T-helper 2 cell (primary cell): ENCODE results near the gene LRRC10B.
A peak's percentile ranks its signal among the peaks of the same experiment; 100 is the strongest.

Experiments used
- DNase-seq, 5 experiments: peaks; one replicate each; pipeline versions ENCODE4 v3.0.0 to v3.0.0-alpha.2; 2012 to 2022

LRRC10B gene

DNA sequence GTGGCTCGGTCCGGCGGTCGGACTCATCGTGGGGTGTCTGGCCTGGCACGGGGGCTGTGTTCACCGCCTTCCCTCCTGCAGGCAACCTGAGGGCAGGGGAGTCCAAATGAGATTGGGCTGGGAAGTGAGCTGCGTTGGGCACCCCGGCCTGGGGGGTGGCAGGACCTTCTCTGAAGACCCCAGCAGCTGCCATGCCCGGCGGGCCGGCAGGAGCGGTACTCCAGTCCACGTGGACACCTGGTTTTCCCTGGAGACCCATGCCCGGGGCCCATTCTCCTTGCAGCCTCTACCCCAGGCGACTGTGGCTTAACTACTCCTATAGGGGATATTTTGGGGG is 24.5 kb downstream of the LRRC10B start:
- no peak for DNase-seq

- DNase-seq, result no peak
Observed at GRCh38 chr11:61533401-61533800, 24.9 kb downstream of the LRRC10B start.

GRCh38 chr11:61534025-61534932 is 25.7 kb downstream of the LRRC10B start:
- DNase-seq, result no peak

DNA sequence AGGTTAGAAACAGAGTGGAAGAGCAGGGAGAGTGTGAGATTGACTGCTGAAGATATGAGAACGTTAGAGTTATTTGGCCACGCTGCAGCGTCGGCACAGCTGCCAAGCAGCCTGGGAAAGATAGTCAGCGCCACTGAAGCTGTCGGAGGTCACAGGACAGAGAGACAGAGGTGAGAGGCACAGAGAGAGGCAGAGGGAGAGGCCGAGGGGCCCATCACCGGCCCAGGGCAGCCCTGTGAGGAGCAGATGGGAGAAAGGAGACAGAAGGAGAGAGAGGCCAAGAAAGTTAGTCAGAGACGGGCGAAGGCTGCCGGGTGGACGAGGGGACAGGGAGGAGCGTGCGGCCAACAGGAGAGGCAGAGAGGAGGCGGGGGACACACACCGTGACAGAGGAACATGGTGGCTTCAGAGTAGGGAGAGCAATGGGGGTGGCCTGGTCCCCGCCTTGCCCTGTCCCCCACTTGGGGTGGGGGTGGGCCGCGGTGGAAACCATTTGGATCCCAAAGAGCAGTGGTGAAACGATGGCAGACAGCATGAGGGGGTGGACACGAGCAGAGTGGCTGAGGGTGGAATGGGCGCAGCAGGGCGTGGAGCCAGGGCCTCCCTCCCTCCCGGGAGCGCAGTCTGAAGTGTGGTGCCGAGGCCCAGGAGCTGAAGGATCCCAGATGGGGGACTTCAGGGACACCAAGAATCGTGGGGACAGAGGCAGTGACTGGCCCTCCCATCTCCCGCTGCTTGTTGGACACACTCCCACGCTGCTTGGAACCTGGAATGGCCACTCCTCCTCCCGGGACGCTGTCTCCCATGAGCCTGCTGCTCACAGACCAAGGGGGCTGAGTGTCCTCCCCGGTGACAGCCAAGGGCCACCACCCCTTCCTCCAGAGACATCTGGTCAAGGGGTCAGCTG is 26.6 kb downstream of the LRRC10B start:
- no peak for DNase-seq

GRCh38 chr11:61535998-61536675 is 27.6 kb downstream of the LRRC10B start:
- DNase-seq, result no peak

- no peak for DNase-seq
Observed at GRCh38 chr11:61536676-61537270, 28.2 kb downstream of the LRRC10B start.

GRCh38 chr11:61537326-61537725 is 28.8 kb downstream of the LRRC10B start:
- no peak for DNase-seq

GRCh38 chr11:61538636-61538961 is 30.1 kb downstream of the LRRC10B start:
- no peak for DNase-seq

DNA sequence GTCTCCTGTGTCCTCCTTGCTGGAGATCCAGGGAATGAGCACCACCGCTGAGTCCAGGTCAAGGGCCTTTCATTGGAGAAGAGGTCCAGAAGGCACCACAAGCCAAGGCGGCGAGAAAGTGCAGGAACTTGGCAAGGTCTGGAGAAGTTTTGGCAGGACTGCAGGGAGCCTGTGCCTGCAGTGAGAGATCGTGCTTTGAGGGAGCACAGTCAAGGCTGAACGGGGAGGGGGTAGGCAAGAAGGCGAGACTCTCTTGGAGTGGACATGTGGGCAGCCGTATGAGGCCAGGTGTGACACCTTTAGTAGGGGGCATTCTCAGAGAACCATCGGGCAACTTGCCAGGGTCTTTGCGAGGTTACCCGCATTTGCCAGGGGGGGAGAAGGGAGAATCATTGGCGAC is 30.5 kb downstream of the LRRC10B start:
- no peak for DNase-seq

GRCh38 chr11:61539831-61540357 is 31.3 kb downstream of the LRRC10B start:
- DNase-seq, result no peak

DNA sequence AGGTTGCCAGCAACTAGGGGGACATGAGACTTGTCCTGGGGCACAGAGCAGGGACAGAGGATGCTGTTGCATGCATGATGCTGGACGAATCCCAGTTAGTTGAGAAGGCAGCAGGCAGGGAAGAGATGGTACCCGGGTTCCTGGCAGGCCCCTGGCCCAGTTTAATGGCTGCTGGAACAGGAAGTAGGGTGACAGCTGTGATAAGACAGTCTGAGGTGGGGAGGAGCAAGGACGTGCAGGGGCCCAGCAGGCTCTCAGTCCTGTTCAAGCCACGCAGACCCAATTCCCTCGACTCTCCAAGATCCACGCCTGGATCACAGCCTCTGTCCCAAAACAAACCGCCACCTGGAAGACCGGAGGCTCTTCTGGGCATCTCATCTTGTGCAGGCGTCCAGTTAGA is 32.0 kb downstream of the LRRC10B start:
- DNase-seq, result no peak

GRCh38 chr11:61541598-61541997 is 33.0 kb downstream of the LRRC10B start:
- DNase-seq, result no peak

DNA sequence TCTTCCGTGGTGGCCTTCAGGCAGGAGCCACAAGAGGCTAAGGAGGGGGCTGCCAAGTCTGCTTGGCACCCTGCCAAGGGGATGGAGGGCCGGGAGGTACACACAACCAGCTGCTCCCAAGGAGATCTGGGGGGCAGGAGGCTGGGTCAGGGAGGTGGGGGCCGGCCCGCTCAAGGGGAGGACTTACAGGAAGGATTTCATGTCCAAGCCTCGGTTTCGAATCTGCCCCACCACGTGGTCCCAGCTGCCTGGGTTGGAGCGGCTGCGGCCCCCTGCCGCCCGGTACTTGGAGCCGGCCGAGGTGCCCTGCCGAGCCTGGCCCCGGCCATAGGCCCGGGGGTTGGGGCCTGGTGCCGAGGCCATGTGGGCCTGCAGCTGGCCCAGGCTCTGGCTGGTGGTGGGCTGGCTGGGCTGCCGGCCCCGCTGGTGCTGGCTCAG is 33.5 kb downstream of the LRRC10B start:
- DNase-seq, result no peak

- no peak for DNase-seq
Observed at GRCh38 chr11:61542705-61543104, 34.2 kb downstream of the LRRC10B start.

- DNase-seq, result no peak
Observed at GRCh38 chr11:61543606-61544306, 35.2 kb downstream of the LRRC10B start.

GRCh38 chr11:61544466-61544865 is 35.9 kb downstream of the LRRC10B start:
- DNase-seq, result no peak

DNA sequence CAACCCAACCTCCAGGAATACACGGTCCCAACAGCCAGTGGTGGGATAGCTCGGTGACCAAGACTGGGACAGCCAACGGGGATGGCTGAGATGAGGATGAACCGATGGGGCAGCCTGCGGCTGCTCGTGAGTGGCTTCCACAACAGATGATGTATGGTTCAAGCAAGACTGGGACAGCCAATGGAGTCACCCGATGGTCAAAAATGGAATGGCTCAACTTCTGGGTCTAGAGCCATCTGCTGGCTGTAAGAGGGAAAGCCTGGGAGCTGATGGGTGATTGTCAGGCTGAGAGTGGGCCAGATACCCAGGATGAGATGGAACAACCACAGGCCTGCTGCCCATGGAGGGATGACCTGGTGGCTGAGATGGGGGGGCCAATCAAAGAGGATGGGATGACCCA is 36.8 kb downstream of the LRRC10B start:
- no peak for DNase-seq

DNA sequence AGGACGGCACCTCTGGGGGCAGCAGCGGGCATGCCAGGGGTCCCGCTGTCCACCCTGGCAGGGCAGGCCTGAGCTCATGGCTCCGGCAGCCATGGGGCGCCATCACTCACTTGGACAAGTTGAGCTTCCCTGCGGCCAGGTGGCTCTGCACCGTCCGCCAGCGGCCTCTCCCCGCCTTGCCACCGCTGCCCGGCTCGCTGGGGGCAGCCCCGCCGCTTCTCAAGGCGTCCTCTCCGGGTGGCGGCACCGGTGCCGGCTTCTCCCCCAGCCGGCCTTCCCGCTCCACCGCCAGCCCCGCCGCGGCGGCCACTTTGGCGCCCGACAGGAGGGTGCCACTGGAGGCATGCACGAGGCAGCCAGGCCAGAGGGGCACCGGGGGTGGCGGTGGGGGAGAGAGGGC is 37.4 kb downstream of the LRRC10B start:
- no peak for DNase-seq

DNA sequence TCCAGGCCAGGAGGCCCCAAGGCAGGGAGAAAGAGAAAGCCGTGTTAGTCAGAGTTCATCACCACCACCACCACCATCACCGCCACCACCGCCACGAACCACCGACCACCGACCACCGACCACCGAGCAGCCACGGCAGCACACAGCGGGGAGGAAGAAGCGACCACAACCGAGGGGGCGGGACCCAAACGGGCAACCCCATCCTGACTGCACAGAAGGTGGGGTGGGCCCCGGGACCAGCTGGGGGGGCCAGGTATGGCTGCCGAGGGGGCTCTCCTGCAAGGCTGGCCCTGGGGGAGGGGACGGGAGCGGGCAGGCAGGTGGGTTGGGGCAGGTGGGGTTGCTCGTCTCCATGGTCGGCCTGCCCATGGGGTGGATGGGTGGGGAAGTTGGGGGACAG is 38.1 kb downstream of the LRRC10B start:
- DNase-seq, result peak in 1 of 5 experiments; percentile 21

GRCh38 chr11:61547246-61547645 is 38.7 kb downstream of the LRRC10B start:
- DNase-seq, result no peak

- DNase-seq, result no peak
Observed at GRCh38 chr11:61549177-61549576, 40.6 kb downstream of the LRRC10B start.
